Measurements from ENCODE around the gene SCGB3A1.

The SCGB3A1 gene

GRCh38 chr5:180586870-180587269, 4.4 kb downstream of the SCGB3A1 start:
- DNase-seq (ENCODE audit: low spot score) = no peak

GRCh38 chr5:180586204-180586603, 5.1 kb downstream of the SCGB3A1 start:
- no peak for DNase-seq (ENCODE audit: low spot score)

DNA sequence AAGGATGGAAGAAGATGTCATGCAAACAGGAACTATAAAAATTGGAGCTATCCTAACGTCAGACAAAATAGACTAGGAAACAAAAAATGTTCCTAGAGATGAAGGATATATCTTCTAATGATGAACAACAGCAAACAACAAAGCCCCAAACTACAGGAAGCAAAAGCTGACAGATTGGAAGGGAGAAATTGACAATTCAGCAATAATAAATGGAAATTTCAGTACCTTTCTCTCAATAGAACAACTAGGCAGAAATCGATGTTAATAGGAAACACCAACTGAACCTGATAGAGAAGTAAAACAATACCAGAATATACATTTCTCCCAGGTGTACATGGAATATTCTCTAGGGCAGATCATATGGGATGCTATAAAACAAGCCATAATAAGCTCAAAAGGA, 7.6 kb downstream of the SCGB3A1 start:
- no peak for DNase-seq (ENCODE audit: low spot score)

GRCh38 chr5:180580681-180581080, 10.6 kb downstream of the SCGB3A1 start:
- no peak for DNase-seq (ENCODE audit: low spot score)

- no peak for DNase-seq (ENCODE audit: low spot score)
Measured at GRCh38 chr5:180575571-180575970, 15.7 kb downstream of the SCGB3A1 start.

DNA sequence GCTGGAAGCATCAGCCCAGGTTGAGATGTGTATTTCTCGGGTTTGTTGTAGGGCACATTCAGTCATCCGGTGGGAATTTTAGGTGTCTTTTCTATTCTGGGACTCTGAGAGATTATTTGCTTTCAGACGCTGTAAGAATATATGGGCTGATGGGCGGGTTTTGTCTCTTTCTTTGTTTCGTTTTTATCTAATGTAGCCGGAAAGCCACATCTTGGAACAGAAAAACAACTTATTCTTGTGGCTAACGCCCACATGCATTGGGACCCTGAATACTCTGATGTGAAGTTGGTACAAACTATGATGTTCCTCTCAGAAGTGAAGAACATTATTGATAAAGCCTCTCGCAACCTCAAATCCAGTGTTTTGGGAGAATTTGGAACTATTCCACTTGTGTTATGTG, 22.4 kb downstream of the SCGB3A1 start:
- no peak for DNase-seq (ENCODE audit: low spot score)

DNA sequence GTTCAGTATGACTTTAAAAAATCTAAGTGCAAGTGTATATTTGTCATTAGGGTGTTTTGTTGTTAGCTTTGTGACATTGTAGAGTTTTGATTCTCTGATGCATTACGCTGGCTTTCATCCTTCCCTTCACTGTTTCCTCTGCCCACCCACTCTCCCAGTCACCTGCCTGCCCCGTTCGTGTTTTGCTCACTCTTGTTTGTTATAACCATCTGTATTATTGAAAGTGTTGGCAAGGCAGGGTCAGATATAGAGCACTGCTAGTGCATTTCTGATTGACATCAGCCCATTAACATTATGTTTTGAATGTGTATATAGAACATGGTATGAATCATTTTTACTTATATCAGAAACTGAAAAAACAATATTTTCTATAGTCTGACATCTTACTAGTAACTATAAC, 27.3 kb downstream of the SCGB3A1 start:
- DNase-seq (ENCODE audit: low spot score) = no peak

GRCh38 chr5:180558232-180558631, 33.1 kb downstream of the SCGB3A1 start:
- no peak for DNase-seq (ENCODE audit: low spot score)

GRCh38 chr5:180557217-180557809, 34.0 kb downstream of the SCGB3A1 start:
- no peak for DNase-seq (ENCODE audit: low spot score)

- DNase-seq (ENCODE audit: low spot score) = peak; percentile 64
Measured at GRCh38 chr5:180555168-180555921, 36.0 kb downstream of the SCGB3A1 start.

GRCh38 chr5:180553530-180553929, 37.8 kb downstream of the SCGB3A1 start:
- no peak for DNase-seq (ENCODE audit: low spot score)

- DNase-seq (ENCODE audit: low spot score) = no peak
Measured at GRCh38 chr5:180548563-180548962, 42.7 kb downstream of the SCGB3A1 start.

GRCh38 chr5:180545248-180545647, 46.1 kb downstream of the SCGB3A1 start:
- no peak for DNase-seq (ENCODE audit: low spot score)

- DNase-seq (ENCODE audit: low spot score) = no peak
Measured at GRCh38 chr5:180541710-180542109, 49.6 kb downstream of the SCGB3A1 start.
